ENCODE data around the gene PLA2G4D. TPM values are rescaled to one million over a fixed set of nuclear protein-coding genes. Genes with fewer than 3 reads are reported as not detected.

PLA2G4D gene, protein sequence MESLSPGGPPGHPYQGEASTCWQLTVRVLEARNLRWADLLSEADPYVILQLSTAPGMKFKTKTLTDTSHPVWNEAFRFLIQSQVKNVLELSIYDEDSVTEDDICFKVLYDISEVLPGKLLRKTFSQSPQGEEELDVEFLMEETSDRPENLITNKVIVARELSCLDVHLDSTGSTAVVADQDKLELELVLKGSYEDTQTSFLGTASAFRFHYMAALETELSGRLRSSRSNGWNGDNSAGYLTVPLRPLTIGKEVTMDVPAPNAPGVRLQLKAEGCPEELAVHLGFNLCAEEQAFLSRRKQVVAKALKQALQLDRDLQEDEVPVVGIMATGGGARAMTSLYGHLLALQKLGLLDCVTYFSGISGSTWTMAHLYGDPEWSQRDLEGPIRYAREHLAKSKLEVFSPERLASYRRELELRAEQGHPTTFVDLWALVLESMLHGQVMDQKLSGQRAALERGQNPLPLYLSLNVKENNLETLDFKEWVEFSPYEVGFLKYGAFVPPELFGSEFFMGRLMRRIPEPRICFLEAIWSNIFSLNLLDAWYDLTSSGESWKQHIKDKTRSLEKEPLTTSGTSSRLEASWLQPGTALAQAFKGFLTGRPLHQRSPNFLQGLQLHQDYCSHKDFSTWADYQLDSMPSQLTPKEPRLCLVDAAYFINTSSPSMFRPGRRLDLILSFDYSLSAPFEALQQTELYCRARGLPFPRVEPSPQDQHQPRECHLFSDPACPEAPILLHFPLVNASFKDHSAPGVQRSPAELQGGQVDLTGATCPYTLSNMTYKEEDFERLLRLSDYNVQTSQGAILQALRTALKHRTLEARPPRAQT
- total RNA-seq (2014; rRNA removed; shearing (Covaris generic)), result 0.03 TPM in 1 of 2 replicates, not detected in the other

DNA sequence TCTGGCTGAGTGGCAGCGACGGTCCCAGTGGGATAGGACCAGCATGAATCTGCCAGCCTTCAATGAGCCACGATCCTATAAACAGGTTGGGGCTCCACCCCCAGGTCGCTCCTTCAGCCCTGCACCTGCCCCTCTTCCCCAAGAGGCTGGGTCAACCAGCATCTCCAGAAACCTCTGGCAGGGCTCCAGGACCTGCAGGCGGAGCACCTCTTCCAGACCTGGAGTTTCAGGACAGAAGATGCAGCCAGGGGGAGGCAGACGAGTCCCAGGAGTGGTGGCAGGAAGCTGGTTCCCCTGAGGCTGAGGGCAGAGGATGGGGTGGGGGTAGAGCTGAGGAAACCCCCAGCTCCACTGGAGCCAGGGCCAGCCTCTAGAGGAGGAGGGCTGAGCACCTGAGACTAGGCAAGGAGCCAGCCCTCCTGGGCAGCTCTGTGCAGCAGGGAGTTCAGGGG, at the start of gene PLA2G4D:
Gene PLA2G4D, minus strand, starts transcription at position 51 of the 452 bp plus-strand sequence. CDS start 103 bp downstream, outside the sequence.
- peak; percentile 65 for DNase-seq (ENCODE audit: low spot score)

DNA sequence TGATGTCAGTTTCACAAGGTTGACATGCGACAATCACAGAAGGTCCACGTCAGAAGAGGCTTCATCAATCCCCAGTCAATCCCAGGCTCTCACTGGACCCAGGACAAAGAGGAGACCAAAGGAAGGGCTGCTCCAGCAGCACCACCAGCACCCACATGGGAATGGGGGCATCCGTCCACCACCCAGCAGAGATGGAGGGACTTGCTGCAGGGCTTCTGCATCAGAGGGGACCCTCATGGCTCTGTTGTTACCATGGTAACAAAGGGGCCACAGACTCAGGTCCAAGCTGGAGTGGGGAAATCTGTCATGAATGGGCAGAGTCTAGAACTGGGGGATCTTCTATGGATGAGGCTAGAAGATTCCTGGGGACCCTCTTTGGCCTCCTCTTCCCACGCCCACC, 49.0 kb upstream of the PLA2G4D start:
- no peak for DNase-seq (ENCODE audit: low spot score)

DNA sequence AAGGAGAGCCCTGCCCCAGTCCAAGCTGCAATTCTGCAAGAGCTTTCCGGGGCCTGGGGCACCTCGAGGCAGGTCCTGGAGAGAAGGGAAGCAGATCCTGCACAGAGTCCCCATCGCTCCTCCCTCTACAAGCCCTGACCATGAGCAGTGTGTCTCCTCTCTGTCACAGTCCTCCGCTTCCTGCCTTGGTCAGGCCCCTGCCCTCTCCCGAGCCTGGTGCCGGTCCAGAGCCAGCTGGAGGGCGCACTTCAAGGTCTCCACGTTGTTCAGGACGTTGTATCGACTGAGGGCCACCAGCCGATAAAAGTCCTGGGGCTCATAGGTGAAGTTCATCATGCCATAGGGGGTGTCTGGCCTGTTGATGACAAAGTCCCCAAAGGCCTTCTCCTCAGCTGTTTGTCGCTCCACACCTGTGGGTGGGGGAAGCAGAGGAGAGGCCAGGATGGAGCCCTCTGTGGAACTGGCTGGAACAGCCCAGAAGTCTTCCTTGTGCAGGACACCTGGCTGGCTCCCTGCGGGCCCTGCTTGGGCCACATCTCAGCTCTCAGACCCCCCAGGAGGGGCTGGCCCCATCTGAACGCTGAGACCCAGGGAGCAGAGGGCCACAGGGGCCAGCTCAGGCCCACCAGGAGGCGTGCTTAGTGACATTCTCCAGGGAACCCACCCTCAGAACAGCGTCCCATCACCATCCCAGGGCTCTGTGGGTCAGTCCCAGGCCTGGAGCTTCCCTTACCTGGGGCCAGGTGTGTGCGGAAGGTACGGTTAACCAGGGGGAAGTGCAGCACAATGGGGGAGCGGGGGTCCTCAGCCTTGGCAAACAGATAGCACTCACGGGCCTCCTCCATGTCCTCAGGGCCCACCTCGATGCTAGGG, 47.7 kb upstream of the PLA2G4D start:
- no peak for DNase-seq (ENCODE audit: low spot score)

DNA sequence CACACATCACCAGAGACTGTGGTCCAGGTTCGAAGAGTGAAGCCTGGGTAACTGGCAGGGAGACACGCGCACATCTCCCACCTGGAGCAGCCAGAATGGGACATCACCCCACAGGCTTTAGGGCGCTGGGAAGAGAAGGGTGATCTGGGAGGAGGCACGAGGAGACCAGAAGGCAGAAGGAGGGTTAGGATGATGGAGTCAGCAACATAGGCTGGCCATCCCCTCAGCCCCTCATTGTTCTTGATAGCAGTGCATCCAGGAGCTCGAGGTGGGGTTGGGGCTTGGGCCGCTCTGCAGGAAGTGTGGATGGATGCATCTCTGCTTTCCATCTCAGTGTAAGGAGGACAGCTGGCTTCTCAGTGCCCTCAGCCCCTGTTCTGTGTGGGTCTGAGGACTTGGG, 46.9 kb upstream of the PLA2G4D start:
- no peak for DNase-seq (ENCODE audit: low spot score)

DNA sequence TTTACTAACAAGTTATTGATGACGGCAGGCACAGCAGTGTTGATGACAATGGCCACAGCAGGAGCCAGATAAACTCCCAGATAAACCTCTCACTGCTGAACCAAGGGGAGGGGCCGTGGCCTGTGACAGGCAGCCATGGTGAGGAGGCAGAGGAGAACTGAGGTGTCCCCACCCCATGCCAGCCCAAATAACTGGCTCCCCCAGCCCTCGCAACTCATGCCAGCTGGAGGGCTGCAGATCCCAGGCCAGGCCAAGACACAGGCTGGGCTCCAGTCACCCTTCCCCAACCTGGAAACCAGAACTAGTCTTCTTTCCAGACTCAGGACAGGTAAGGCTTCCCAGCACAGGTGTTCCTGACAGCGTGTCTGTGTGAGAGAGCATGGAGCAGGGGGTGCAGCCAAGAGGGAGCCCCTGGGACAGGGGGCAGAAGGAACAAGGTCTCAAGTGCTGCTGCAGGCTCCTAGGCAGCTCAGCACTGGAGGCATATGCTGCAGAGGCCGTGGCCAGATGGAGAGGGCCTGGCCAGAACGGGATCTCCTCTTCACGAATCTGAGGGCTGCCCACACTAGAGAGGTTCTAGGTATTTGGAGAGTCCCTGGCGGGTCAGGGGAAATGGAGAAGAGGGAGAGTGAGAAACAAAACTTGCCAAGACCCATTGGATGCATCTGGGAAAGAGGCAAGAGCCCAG, 46.2 kb upstream of the PLA2G4D start:
- no peak for DNase-seq (ENCODE audit: low spot score)

DNA sequence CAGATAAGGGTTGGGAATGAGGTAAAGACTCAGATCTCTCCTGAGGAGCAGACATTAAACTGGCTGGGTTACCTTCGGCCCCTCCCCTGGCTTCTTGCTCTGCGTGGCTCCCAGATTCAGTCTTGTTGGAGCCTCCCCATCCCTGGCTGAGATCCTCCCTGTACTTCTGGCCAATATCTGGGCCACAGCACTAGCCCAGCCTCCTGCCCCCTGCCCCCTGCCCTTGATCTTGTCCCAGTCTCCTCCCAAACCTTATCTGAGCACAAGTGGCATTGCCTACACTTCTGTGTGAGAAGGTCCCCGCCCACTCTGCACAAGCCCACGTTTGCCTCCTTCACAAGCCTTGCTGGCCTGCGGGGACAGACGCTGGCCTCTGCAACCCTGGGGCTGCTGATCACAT, 45.2 kb upstream of the PLA2G4D start:
- no peak for DNase-seq (ENCODE audit: low spot score)

DNA sequence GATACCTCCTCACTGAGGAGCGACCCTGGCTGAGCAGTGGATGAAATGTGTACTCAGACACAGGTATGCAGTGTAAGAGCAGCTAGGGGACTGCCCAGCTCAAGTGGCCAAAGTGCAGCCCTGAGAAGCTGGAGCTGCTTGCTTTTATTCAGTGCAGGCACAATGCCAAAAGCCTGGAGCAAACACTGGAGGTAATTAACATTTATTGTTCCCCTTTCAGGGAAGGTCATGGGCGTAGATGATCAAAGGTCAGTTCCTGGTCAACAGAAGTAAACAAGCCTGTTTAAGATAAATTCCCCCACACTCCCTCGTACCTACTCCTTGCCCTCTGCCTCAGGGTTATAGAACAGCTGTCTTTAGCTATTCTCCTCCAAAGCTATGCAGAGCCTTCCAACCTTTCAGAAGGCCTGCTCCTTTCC, 44.6 kb upstream of the PLA2G4D start:
- DNase-seq (ENCODE audit: low spot score), result peak; percentile 88

DNA sequence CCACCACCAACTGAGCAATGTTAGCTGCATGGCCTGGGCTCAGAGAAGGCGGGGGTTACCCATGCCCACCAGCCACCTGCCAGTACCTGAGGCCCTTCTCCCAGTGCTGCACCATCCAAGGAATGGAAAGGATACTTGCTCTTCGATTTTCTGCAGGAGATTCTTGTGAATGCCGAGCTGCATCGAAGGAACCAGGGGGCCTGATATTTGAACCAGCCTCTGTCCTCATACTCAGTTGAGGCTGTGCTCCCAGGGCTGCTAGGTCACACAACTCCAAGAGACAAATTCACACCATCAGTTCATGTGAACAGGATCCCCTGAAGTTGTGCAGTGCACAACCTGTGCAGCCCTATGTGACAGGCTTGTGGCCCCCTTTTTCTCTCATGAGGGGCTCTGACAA, 44.0 kb upstream of the PLA2G4D start:
- no peak for DNase-seq (ENCODE audit: low spot score)

DNA sequence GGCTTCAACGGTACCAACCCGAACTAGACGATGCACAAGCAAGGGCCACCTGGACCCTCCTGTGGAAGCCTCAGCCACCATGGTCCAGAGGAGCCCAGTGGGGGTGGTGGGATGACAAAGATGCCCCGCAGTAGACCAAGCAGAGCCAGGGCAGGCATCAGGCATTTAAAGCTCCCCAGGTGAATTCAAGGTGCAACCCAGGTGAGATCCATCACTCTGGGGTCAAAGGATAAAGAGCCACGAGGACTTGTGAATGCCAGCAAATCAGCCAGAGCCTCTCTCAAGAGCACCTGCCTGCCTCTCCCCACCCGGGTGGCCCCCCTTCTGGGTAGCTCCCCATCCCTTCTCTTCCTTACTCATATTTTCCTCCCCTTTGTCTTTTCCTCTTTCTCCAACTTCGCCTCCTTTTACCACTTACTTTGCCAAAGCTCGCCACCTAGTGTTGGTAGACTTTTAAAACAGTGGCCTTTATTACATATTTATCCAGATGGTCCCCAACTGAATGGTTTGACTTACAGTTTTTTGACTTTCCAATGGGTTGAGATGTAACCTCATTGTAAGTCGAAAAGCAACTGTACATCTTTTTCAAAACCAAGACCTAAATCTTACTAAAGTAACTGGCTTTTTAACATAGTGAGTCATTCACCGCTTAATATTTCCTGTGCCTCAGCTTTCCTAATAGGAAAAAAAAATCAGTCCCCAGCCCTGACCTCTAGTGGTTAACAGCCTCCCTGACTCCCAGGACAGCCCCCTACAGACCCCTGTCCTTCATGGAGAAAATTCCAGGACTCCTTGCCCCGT, 43.3 kb upstream of the PLA2G4D start:
- DNase-seq (ENCODE audit: low spot score), result peak; percentile 80

DNA sequence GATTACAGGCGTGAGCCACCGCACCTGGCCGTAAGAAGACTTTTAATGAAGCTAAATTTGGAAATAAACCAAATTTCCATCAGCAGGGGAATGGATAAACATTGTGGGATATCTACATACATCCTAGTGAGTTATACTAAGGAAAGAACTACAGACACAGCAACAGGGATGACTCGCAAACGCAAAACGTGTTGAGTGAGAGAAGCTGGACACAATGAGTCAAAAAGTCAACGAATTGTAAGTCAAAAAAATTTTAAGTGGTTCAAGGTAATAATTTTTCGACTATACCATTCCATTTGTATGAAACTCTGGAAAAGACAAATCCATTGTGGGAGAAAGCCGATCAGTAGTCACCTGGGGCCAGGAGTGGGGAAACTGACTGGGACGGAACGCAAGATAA, 42.2 kb upstream of the PLA2G4D start:
- DNase-seq (ENCODE audit: low spot score), result no peak

DNA sequence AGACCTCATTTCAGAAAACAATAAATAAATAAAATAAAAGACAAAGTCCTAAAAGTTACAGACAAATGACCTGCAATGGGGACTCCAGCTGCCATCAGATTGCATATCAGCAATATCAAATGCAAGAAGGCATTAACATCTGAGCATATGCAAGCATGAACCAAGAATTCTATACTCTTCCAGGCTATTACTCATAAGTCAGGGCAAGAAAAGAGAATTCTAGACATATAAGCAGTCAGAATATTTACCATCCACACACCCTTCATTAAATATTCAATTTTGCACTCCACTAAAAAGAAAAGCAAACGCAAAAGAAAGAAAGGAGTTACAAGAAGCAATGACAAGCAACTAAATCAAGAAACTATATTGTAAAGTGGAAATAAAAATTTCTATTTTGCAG, 41.0 kb upstream of the PLA2G4D start:
- DNase-seq (ENCODE audit: low spot score), result no peak

DNA sequence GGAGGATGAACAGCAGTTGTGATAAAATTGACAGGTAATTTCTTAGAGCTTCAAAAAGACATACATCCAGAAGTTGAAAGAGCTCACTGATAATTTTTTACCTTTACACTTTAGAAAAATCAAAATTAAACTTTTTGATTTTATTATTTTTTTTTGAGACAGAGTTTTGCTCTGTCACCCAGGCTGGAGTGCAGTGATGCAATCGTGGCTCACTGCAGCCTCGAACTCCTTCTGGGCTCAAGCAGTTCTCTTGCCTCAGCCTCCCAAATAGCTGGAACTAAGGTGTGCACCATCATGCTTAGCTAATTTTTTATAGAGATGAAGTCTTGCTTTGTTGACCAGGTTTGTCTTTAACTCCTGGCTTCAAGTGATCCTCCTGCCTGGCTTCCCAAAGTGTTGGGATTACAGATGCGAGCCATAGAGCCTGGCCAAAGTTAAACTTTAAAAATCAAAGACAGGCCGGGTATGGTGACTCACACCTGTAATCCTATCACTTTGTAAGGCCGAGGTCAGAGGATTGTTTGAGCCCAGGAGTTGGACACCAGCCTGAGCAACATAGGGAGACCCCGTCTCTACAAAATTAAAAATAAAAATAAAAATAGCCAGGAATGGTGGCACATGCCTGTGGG, 40.4 kb upstream of the PLA2G4D start:
- no peak for DNase-seq (ENCODE audit: low spot score)

DNA sequence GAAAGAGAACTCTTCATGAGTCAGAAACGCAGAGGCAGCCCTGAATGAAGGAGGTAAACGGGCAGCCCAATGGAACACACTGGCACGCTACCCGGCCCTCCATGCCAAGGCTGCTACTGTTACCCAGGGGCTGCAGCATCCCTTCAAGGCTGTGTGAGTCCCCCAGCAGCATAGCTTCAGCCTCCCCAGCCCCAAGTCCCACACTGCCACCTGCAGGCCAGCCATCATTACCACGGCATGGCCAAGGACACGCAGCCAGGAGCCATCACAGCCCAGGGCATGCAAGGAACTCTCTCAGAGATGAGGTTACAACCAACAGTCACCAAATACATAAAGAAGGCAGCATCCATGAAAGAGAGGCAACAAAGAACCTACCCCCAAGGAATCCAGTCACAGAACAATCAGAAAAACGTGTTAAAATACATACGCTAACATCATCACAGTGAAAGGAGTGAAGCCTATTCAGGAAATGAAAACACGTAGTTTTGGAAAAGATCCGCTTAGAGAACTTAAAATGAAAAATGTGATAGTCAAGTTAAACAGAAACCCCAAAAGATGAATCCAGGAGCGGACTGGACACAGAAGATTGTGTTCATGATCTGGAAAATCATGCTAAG, 39.6 kb upstream of the PLA2G4D start:
- DNase-seq (ENCODE audit: low spot score), result peak; percentile 75

DNA sequence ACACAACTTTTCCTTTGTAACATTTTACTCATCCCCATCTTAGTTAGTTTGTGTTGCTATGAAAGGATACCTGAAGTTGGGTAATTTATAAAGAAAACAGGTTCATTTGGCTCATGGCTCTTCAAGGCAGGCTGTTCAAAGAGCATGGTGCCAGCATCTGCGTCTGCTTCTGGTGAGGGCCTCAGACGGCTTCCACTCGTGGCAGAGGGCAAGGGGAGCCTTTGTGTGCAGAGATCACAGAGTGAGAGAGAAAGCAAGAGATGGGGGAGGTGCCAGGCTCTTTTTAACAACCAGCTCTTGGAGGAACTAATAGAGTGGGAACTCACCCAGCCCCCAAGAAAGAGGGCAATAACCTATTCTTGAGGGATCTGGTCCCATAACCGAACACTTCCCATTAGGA, 39.0 kb upstream of the PLA2G4D start:
- no peak for DNase-seq (ENCODE audit: low spot score)

DNA sequence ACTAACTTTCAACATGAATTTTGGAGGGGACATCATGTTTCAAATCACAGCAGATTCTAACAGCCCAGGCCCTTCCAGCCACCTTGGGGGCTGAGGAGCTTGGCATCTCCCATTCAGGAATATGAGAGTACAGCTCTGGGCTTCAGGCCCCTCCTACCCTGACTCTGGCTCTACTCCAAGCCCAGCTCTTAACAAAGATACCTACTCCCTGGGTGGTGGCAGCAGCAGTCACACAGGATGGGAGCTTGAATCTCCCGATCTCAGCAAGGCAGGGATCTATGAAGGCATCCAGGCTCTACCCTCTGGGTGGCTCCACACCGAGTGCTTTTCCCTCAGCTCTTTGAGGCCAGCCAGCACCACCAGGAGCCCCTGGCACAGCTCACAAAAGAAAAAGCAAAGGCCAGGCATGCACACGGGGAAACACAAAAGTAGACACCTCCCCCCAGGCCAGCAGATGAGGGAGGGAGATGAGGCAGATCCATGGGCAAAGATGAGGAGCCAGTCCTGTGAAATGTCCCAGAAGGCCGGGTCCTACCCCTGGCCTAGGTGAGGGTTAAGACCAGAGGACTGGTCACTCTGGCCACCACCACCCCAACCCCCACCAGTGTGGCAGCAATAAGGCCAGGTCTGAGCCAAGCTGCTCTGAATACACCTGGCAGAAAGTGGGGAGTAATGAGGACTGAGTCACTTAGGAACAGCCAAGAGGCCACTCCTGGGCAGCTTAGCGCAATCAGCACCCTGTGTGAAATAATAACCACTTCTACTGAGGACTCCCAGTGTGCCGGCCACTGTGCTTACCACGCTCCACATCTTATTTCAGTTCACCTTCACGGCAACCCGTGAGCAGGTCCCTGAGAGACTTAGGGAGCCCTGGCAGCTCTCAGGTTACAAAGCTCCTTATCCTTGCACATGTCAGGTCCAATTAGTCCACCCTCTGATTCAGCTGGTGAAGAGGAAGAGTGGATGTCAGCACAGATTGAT, 37.8 kb upstream of the PLA2G4D start:
- DNase-seq (ENCODE audit: low spot score), result no peak

DNA sequence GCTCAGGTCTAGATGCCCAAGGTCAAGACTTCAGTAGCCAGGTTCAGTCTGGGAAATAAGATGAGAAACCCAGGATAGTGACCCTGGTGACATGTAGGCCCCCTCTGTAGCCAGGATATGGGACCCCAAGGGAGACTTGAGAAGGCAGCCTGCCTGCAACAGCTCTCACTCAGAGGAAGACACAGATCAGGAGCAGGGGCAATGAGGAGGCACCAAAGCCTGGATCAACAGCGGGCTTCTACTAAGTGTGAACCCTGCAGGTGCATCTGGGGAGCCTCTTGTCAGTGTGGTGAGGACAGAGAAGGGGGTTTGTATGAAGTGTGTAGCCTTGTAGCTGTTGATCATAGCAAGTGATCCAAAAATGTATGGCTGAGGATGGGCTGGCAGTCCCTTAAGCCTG, 36.6 kb upstream of the PLA2G4D start:
- no peak for DNase-seq (ENCODE audit: low spot score)

DNA sequence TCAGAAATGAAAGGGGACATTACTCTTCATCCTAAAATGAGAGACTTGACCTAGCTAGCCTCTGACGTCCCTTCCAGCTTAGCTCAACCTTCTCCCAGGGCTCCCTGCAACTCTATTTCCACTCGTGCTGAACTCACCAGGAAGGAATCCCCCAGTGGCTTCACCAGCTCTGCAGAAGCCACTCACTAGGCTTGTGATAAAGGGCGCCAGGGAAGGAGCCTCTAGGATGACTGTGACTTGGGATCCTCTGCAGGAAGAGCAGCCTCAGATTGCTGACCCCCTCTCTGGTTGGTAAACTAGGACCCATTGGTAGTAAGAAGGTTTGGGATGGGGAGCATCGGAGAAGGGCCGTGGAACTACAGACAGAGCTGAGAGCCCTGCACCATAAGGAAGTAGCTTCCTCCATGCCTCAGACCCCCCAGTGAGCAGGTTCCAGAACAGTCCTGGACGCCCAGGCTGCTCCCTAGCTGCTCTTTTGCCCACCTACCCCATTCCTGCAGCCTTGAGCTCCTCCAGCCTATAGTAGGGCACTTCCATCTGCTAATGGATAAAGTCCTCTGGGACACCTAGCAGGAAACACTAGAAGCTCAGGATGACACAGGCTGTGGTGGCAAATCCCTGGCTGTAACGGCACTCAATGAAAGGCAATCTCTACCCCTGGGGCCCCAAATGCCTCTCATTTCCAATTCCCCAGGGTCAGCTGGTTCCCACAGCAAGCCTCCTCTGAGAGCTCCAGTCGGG, 36.1 kb upstream of the PLA2G4D start:
- DNase-seq (ENCODE audit: low spot score), result no peak

All from HT-29 (cell line).